Spleen (tissue), 7 donors: ENCODE data around the gene GRM1.

Experiments
- POLR2A ChIP-seq, 3 donors: fragments of 450-650 bp; IDR thresholded peaks; one replicate each; pipeline ENCODE4 v1.5.1; 2017; ENCODE audit warnings: antibody characterized with exemption in 3 of 3, mild to moderate bottlenecking in 1 of 3
- TF ChIP-seq, protein P1 (sequence below), 11 experiments: fragments of 200-600 bp in 7 of 11; fragments of 450-650 bp in 4 of 11; sonication (generic) in 4 of 11; IDR thresholded peaks in 8 of 11; conservative IDR thresholded peaks in 3 of 11; 1 replicate in 7 of 11; 2 replicates in 4 of 11; pipeline versions ENCODE4 v1.4.0 to v1.8.0; 2016 to 2021; ENCODE audit warnings: antibody characterized with exemption in 11 of 11, inconsistent platforms in 4 of 11, mild to moderate bottlenecking in 1 of 11
- donor health status: DM: no; HTN: no; CAD: no; lungs with moderate emphysema.
- donor health status: DM: no; HTN: no; CAD: no.
- donor health status: DM: no; HTN: no; CAD: no.

GRCh38 chr6:146341493-146342230 lies 312.8 kb downstream of the GRM1 start:
- TF ChIP-seq, protein P1, sequence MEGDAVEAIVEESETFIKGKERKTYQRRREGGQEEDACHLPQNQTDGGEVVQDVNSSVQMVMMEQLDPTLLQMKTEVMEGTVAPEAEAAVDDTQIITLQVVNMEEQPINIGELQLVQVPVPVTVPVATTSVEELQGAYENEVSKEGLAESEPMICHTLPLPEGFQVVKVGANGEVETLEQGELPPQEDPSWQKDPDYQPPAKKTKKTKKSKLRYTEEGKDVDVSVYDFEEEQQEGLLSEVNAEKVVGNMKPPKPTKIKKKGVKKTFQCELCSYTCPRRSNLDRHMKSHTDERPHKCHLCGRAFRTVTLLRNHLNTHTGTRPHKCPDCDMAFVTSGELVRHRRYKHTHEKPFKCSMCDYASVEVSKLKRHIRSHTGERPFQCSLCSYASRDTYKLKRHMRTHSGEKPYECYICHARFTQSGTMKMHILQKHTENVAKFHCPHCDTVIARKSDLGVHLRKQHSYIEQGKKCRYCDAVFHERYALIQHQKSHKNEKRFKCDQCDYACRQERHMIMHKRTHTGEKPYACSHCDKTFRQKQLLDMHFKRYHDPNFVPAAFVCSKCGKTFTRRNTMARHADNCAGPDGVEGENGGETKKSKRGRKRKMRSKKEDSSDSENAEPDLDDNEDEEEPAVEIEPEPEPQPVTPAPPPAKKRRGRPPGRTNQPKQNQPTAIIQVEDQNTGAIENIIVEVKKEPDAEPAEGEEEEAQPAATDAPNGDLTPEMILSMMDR (IDR thresholded peaks at IDR 0.05 in 8 of 11, conservative IDR thresholded peaks at IDR 0.05 in 3 of 11), result no peak
- TF ChIP-seq POLR2A (IDR thresholded peaks at IDR 0.05), result no peak
